GM18909 (cell line): ENCODE data around the gene MYRFL.

Experiments
- ATAC-seq: cut with Tn5 transposase; IDR thresholded peaks from one replicate; pipeline ENCODE4 v1.9.1; 2021; ENCODE audit warnings: mild to moderate bottlenecking; ENCODE audit not compliant: unreplicated experiment, poor library complexity

MYRFL gene

DNA sequence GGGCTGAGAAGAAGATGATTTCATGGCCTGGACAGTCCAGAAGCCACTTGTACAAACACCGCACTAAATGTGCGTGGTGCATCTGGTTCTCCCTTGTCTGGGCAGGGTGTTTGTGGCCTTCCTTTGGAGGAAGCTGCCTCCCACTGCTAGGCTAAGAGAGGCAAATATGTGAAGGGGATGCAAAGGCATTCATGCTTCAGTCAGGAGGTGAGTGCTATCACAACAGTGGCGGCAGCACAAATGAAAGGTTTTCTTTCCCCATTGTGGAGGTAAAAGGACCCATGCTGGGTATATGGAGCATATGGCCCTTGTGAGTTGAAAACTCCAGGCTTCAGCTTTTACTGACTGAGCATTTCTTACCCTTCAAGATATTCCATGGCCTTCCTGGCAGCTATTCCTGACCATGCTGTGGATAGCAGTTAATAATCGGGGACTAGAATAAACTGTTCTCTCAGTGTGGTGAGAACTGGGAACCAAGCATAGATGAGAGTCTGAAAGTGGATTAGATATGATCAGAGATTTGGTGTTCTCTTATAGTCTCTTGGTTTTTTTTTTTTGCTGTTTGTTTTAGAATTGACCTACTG, 69.9 kb downstream of the MYRFL start:
- no peak for ATAC-seq

DNA sequence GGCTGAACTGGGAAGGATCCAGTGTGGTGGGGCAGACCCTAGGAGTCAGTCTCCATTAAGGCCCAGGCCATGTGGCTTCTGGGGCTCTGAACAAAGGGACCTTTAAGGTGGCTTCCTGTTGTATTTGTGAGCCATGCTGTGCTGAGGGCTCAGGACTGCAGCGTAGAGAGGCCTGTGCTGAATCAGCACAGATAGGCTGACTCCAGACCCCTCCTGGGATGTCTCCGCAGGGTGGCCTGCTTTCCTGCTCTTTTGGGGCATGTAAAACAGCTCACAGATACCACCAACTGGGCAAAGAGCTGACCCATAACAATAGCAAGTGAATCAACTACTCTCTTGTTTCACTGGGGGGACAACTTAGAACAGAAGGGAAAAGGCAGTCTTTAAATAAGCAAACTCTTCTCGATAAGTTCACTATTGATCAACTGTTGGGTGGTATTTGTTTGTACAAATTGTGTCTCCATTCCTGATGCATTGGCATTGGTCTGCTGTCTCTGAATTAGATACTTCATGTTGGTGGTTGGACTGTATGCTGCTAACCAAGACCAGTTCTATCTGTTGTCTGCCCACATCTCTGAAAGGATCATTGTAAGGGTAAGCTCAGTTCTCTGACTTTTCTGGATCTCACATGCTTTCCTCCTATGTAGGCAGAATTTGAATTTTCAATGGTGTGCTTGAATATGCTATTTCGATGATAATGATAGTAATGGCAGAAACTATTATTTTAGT, 71.8 kb downstream of the MYRFL start:
- ATAC-seq = no peak

DNA sequence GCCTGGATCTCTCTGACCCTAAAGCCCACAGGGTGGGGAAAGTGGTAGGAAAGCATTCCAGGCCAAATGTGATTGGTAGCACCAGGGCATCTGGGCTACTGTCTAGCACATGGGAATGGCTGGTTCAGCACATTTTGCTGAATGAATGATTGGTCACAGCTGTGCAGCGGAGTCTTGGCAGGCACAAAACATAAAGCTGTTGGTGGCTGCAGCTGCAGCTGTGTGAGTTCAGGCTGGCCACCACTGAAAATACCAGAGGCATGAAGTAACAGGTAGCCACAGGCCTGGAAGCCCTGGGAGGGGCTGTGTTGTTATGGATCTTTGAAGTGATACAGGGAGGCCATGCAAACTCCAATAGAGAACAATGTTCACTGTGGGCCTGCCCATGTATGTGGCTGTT, 72.7 kb downstream of the MYRFL start:
- ATAC-seq = no peak

DNA sequence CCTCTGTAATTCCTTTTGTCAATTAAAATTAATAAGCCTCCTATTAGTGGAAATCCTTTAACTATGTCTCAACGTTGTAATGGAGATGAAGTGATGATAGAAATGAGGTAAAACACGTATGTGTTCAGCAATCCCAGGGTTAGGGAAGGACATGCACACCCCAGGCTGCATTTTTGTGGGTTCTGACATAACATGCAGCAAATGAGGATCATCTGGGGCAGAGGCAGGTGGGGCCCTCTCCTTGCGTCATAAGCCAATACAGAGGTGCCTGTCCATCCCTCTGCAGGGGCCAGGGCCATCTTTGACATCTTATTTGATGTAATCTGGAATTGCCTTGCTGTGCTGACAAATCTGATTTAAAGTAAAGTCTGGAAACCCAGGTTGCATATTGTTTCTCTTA, 73.2 kb downstream of the MYRFL start:
- ATAC-seq = no peak

DNA sequence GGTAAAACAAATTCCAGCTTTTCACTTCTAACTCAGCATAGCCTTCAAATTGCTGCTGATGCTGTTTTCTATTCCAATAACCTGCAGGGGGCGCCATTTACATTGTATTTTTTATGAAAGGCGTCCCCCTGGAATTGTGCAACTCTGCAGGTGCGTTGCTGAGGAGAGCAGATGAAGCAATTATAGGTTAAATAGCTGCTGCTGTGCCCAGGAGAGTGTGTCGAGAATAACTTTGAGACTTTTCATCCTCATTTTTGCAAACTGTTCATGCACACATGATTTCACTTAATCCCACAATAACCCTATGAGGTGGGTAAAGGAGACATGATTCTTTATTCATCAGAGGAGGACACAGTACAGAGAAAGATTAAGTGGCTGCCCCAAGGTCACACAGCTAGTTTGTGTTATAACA, 75.7 kb downstream of the MYRFL start:
- peak; percentile 80 for ATAC-seq

DNA sequence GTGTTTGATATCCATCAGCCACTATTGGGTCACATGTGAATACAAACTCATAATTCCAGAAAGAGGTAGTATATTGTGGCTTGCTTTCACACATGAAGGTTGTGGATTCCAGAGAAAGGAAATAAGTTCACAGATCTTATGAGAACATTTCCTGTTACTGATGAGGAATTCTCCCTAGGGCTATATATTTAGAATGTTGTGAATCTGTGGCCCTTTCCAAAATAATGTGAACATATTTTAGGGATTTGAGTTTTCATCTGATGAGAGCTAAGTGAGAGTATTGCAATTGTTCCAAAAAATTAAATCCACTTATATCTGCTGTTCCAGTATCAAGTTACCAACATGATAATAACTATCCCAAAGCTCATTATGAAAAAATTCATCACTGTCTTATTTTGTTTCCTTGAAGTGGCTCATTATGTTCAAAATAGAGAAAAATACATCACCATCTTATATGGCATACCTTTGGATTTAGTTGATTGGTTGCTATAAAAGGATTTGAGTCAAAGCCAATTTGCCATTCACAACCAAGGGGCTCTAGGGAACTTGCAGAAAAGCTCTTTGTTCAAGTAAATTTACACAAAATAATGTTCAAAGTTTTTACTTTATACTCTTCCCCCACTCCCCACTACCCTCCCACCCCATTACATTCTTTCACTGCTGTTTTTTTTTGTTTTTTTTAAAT, 76.3 kb downstream of the MYRFL start:
- ATAC-seq = no peak

DNA sequence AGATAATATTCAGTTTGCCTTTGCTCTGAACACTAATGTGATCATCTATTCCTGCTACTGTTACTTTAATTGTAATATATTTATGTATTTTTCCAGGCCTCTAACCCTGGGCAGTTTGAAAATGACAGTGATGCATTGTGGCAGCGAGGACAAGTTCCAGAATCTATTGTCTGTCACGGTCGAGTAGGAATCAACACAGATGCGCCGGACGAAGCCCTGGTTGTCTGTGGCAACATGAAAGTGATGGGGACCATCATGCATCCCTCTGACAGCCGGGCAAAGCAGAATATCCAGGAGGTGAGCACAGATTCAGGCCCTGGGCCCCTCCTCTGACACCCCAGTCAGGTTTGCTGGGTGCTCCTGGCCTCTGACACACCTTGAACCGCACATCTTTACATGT, 78.5 kb downstream of the MYRFL start:
- no peak for ATAC-seq

DNA sequence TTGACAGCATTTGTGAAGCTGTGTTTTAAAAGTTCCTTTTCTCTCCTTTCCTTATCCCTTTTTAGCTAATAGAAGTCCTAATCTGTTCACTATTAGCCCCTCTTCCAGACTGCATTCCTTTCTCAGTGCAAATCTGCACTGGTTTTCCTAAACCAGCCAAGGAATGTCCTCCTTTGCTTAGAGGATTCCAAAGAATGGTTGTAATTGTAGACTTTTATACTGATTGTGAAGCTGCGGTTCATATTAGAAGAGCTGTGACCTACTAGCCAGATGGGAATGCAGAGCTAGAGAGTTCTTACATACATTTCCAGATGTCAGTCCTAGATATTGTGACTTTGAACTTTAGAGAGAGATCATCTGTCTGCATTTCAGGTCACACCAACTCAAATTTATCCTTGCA, 79.8 kb downstream of the MYRFL start:
- no peak for ATAC-seq

DNA sequence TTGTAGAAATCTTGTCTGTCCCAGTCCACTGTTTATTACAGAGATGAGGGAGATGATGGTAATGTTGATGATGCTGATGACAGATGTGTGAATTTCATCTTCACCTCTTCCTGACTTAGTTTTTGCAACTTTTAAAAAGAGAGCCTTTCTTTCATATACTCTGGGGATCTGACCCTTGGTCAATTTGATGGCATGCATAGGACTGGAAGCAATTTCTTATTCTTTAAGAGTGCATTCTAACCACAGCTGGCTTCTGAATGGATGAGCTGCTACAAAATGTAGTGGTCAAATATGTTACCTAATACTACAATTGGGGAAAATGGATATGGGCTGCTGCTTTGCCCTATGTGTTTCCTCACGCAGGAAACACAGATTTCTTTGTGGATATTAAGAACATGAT, 80.8 kb downstream of the MYRFL start:
- ATAC-seq = no peak

DNA sequence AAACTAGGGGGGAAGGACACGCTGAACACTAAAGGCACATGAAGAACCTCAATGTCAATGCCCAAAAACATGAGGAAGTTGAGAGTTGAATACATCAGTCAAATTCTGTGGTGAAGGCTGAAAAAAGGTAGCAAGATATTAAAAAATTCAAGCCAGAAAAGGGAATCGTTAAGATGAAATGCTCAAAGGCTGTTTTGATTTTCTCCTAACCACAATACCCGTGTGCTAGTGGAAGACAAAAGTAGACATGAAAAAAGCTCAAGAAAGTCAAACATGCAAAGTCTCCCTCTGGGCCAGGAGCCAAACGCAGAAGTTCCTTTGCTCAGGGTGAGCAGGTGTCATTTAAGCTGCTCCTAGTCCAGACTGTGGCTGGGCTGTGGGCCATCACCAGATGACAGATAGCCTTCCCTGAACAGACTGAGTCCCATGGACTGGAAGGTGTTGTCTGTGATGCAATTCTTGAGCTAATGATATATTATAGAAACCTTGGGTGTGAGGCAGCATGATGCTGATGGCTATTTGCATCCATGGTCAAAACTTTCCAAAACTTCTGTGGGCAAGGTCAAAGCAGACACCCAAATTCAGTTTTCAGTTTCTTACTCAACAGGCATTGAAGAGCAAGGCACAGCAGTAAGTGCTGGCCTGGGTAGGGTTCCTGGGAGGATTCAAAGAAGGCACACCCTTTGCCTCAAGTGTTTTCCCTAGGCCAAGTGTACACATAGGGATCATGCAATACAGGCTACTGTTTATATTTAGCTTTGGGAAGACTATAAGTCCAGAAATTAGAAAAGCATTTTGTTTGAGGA, 81.6 kb downstream of the MYRFL start:
- ATAC-seq = peak; percentile 86

DNA sequence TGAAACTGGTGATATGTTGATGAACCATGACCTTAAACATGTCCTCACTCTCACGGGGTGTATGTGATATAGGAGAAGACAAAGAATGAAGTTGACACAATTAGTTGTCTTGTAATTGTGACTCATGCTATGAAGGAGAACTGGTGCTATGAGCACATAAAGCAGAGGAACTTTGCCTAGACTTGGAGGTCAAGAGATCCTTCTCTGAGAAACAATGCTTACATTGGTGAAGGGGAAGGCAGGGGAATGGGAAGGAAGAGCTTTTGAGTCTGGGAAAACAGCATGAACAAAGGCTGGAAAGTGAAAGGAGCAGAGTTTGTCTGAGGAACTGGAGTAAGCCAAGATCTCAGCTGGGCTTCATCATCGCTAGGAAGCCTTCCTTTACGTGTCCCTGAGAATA, 83.2 kb downstream of the MYRFL start:
- no peak for ATAC-seq

DNA sequence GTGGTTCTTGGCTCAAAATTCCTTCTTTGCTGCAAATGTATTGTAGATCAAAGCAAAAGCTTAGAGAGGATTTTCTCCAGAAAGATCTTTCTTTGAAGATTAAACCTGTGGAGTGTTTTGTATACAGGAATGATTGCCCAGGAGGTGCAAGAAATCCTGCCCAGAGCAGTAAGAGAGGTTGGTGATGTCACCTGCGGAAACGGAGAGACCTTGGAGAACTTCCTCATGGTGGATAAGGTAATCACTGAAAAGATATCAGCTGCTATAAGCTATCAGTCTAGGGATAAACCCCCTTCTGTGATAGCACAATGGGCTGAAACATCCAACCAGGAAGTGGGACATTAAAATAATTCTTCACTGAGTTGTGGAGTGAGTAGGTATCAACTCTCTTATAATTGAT, 85.7 kb downstream of the MYRFL start:
- no peak for ATAC-seq

DNA sequence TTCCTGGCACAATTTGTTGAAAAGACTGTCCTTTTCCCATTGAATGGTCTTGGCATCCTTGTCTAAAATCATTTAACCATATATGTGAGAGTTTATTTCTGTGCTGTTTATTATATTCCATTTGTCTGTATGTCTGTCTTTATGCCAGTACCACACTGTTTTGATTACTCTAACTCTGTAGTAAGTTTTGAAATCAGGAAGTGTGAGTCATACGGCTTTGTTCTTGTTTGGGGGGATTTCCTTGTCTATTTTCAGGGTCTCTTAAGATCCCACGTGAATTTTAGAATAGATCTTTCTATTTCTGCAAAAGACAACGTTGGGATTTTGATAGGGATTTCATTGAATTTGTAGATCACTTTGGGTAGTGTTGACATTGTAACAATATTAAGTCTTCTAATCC, 88.5 kb downstream of the MYRFL start:
- no peak for ATAC-seq

DNA sequence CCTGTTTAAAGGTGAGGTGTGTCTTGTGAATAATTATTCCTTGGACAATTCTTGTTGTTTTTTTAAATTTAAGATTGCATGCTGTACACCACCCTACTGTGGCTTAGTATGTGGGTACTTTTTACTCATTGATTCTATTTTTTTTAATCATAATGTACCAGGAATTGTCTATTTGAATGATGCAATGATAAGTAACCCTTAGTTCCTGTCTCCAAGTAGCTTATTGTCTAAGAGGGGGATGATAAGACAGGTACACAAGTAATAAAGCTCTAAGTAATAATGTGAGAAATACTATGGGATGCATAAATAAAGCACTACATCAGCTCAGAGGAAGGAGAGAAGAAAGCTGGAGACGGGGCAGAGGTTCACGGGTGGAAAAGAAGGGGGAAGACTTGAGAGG, 90.9 kb downstream of the MYRFL start:
- no peak for ATAC-seq

DNA sequence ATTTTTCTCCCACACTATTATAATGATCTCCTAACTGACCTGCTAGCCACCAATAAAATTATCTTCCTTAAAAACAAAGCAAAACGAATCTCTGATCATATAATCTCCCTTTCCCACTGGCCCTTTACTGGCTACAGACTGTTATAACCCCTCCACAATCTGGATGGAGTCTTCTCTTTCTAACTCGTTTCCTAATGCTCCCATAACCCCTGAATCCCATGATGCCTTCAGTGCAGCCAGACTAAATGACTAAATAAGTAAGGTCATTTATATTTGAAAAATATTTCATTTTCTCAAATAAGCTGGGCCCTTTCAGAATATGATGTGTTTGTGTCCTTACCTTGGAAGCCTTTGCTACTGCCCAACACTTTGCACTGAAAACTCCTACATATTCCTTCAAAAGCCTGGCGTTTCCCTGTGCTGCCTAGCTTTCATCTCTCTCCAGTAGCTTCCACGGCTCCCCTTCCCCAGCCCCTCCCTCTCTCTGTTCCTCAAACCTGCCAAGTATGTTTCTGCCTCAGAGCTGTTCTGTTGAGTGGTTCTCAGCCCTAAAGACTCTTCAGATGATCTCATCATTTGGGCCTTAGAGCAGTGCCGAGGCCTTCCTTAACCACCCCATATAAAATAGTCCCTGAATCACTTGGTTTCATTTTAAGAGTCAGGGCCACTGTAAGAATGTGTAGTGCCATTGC, 91.7 kb downstream of the MYRFL start:
- ATAC-seq = no peak

DNA sequence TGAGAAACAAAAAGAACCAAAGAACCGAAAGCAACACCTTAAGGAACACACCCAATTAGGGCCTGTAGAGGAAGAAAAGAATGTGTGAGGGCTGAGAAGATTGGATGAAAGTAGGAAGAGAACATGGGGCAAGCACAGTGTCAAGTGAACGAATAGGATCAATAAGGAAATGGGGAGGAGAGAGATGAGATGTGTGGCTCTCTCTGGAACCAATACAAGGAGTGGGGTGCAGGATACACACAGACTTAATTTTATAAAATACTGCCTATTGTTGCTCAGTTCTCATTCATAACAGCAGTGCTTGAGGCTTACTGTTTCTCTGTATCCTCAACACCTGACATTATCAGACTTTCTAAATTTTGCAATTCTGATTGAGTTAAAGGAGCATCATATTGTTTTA, 93.3 kb downstream of the MYRFL start:
- ATAC-seq = no peak

DNA sequence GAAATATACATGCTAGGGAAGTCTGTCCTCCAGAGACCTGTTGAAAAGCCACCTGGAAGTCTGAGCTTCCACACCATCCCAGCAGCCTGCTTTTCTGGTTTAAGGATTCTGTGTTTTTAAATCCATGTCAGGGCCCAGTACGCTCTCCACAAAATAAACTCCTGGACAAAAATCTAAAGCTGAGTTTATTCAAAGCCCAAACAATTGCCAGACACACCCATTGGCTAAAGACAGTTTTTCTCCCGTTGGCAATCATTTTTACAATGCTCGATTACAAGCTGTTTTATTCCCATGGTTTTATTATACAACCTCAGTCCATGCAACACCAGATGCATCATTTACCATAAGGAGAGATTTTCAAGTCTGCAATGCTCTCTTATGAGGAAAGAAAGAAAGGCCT, 94.5 kb downstream of the MYRFL start:
- ATAC-seq = no peak

DNA sequence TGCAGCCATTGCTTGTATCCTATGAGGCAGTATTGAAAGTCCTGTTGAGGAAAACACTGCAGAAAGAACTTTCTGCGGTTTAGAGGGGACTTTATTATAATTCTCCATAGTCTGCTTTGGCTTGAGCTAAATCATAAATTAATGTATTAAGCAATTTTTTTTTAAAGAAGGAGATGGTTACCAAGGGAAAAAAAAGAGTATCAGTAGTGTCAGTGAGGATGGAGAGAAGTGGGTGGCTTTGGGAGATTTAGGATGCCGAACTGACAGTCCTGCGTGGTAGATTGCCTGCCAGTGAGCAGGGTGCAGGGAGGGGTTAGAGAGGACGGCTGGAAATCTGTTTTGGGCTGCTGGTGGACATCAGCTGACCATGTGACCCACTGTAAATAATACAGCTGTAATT, 96.8 kb downstream of the MYRFL start:
- no peak for ATAC-seq

DNA sequence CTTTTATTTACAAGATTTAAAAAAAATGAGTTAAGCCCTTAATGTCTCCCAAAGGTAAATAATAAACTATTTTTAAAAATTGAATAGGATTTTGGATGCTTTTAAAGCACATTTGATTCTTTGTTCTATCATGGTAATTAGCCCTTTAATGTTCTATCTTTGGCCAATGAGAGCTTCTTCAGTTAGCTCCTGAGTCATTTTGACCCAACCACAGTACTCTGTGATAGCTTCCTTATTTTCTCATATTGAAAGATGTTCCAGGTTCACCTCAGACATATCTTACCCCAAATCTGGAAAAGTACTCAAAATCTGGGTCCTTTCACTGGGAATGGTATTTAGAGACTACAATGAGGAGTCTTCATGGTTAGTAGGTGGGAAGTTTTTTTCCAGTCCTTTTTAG, 98.0 kb downstream of the MYRFL start:
- ATAC-seq = no peak

DNA sequence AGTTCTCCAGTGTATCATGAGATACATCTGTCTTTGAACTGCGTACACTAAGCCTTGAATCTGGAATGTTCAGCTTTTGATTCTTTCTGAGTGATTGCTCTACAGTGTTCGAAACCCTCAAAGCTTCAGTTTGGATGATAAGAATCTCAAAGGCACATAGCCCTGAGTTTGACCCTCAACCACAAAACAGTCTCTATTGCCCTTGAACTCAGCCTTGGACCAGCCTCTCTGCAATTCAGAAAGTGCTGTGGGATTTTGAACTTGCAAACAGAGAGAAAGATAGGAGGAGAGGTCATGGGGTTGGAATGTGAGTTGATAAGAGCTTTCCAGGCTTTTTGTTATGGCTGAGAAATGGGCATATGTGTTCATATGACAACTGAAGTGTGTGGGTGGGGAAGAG, 100.3 kb downstream of the MYRFL start:
- no peak for ATAC-seq
